Activated CD4-positive, alpha-beta T cell treated with anti-CD3 and anti-CD28 coated beads, Interleukin-2, amount 50 U/mL, for 16 hours (primary cell): Measurements from ENCODE around the gene IDH2.
"Not testable (repeated sequence)": the region's sequence is repeated elsewhere in the genome, so short reads cannot be mapped to it uniquely, and the experiment has no call there.

ENCODE experiments used
- DNase-seq: peaks from one replicate; pipeline ENCODE4 v3.0.0-alpha.2; 2020

IDH2 gene

GRCh38 chr15:90113166-90113565, 10.9 kb upstream of the IDH2 start:
- DNase-seq: no peak

GRCh38 chr15:90109163-90109751, 7.0 kb upstream of the IDH2 start:
- not testable (repeated sequence) for DNase-seq

- DNase-seq: not testable (repeated sequence)
Observed at GRCh38 chr15:90108038-90108437, 5.8 kb upstream of the IDH2 start.

GRCh38 chr15:90106522-90107117, 4.4 kb upstream of the IDH2 start:
- no peak for DNase-seq

GRCh38 chr15:90105521-90105920, 3.3 kb upstream of the IDH2 start:
- no peak for DNase-seq

GRCh38 chr15:90104551-90104950, 2.3 kb upstream of the IDH2 start:
- no peak for DNase-seq

GRCh38 chr15:90103701-90104329, 1.5 kb upstream of the IDH2 start:
- no peak for DNase-seq

- DNase-seq: no peak
Observed at GRCh38 chr15:90101130-90101968, 919 bp downstream of the IDH2 start.

- no peak for DNase-seq
Observed at GRCh38 chr15:90099868-90100831, 2.1 kb downstream of the IDH2 start.

GRCh38 chr15:90099072-90099867, 3.0 kb downstream of the IDH2 start:
- DNase-seq: peak; percentile 56

- peak; percentile 93 for DNase-seq
Observed at GRCh38 chr15:90097475-90097874, 4.8 kb downstream of the IDH2 start.

- peak; percentile 64 for DNase-seq
Observed at GRCh38 chr15:90095521-90095959, 6.7 kb downstream of the IDH2 start.

- DNase-seq: no peak
Observed at GRCh38 chr15:90091156-90091931, 10.9 kb downstream of the IDH2 start.

- no peak for DNase-seq
Observed at GRCh38 chr15:90090226-90090848, 11.9 kb downstream of the IDH2 start.

GRCh38 chr15:90087454-90088154, 14.7 kb downstream of the IDH2 start:
- DNase-seq: no peak

- DNase-seq: peak; percentile 61
Observed at GRCh38 chr15:90086868-90087268, 15.4 kb downstream of the IDH2 start.

- no peak for DNase-seq
Observed at GRCh38 chr15:90085565-90085964, 16.7 kb downstream of the IDH2 start.

- no peak for DNase-seq
Observed at GRCh38 chr15:90084876-90085423, 17.3 kb downstream of the IDH2 start.

GRCh38 chr15:90083954-90084607, 18.2 kb downstream of the IDH2 start:
- no peak for DNase-seq
